M059J (cell line): ENCODE data around the gene SPIB. TPM values are rescaled to one million over a fixed set of nuclear protein-coding genes. Genes with fewer than 3 reads are reported as not detected.
"Not testable (repeated sequence)": the region's sequence is repeated elsewhere in the genome, so short reads cannot be mapped to it uniquely, and the experiment has no call there.

Source experiments
- DNase-seq: peaks from one replicate; pipeline ENCODE4 v3.0.0-alpha.2; 2012; ENCODE audit warnings: low read depth
- total RNA-seq: library from RNA; depleted of rRNA; stranded (reverse); fragments of >200 nt; shearing (Covaris generic); gene quantifications from 2 replicates; pipeline ENCODE4 v1.2.3, GENCODE V29; 2014

The SPIB gene
- total RNA-seq, 1 experiment from 2014 or later = not detected

DNA sequence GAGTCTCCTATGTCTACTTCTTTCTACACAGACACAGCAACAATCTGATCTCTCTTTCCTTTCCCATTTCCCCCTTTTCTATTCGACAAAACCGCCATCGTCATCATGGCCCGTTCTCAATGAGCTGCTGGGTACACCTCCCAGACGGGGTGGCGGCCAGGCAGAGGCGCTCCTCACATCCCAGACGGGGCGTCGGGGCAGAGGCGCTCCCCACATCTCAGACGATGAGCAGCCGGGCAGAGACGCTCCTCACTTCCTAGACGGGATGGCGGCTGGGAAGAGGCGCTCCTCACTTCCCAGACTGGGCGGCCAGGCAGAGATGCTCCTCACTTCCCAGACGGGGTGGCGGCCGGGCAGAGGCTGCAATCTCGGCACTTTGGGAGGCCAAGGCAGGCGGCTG lies 27.8 kb upstream of the SPIB start:
- DNase-seq = not testable (repeated sequence)

DNA sequence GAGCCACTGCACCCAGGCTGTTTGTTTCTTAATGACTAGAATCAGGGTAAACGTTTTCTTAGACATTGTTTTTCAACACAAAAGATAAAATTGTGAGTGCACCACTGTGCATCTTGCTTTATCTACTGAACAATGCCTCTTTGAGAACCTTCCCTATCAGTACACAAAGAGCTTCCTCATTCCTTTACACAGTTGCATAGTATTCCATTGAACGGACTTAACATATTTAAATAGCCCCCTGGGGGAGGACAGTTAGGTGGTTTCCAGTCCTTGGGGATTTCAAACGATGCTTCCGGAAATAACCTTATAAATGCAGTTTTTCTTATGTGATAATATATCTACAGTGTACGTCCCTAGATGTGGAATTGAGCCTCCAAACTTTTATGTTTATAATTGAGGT lies 26.0 kb upstream of the SPIB start:
- no peak for DNase-seq

DNA sequence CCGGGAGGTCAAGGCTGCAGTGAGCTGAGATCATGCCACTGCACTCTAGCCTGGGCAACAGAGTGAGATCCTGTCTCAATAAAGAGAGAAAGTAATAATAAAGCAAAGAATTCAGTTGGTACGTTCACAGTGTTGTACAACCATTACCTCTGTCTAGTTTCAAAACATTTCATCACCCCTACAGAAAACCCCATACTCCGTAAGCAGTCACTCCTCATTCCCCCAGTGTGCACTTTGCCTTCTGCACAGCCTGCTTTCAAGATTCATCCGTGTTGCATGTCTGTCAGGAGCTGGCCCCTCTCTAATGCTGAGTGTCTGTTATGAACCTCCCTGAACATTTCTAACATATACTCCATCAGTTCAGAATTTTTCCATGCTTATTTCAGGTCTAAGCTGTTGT lies 25.1 kb upstream of the SPIB start:
- no peak for DNase-seq

DNA sequence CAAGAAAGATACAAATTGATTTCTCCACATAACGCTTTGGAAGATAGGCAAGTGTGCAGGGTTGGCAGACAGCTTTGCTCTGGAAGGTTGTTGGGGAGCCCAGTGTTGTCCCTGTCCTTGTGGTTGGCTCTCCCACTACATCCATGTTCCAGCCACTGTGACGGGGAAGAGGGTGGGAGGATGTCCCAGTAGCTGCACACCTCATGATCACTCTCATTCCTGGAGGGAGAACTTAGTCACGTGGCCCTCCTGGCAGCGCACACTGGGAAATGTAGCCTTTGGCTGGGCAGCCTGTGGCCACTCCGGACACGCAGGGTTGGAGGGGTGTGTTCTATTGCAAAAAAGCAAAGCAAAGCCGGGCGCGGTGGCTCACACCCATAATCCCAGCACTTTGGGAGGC lies 24.7 kb upstream of the SPIB start:
- DNase-seq = no peak

DNA sequence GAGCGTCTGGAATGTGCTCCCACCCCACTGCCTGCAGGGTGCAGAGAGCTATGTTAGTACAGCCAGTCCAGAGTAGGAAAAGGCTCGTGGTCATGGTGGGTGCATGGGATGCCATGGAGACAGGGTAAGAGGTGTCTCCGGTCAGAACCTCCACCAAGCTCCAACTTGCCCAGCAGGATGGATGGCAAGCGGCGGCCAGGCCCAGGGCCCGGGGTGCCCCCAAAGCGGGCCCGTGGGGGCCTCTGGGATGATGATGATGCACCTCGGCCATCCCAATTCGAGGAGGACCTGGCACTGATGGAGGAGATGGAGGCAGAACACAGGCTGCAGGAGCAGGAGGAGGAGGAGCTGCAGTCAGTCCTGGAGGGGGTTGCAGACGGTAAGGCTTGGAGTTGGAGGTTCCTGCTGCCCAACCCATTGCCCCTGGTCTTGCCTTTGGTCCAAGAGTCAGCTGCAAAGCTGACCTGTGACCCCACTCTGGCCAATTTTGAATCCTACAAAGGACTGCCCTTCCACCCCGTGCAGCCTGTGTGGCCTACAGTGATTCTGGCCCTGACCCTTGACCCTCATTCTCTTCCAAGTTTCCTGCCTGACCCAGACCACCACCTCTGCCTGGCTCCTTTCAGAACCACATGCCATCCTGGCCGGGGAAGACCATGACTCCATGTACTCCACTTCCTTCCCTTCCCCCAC lies 19.9 kb upstream of the SPIB start:
- no peak for DNase-seq

DNA sequence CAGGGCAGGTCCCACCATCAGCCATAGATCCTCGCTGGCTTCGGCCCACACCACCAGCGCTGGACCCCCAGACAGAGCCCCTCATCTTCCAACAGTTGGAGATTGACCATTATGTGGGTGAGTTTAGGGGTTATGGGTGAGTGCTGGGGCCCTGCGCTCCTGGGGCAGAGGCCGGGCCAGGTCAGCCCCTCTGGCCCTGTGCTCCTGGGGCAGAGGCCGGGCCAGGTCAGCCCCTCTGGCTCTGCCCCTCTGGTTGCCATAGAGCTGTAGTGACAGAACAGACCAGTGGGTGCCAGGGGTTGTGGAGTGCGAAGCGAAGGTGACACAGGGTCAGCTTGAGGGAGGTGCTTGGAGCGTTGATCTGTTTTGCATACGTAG lies 19.4 kb upstream of the SPIB start:
- DNase-seq = no peak

DNA sequence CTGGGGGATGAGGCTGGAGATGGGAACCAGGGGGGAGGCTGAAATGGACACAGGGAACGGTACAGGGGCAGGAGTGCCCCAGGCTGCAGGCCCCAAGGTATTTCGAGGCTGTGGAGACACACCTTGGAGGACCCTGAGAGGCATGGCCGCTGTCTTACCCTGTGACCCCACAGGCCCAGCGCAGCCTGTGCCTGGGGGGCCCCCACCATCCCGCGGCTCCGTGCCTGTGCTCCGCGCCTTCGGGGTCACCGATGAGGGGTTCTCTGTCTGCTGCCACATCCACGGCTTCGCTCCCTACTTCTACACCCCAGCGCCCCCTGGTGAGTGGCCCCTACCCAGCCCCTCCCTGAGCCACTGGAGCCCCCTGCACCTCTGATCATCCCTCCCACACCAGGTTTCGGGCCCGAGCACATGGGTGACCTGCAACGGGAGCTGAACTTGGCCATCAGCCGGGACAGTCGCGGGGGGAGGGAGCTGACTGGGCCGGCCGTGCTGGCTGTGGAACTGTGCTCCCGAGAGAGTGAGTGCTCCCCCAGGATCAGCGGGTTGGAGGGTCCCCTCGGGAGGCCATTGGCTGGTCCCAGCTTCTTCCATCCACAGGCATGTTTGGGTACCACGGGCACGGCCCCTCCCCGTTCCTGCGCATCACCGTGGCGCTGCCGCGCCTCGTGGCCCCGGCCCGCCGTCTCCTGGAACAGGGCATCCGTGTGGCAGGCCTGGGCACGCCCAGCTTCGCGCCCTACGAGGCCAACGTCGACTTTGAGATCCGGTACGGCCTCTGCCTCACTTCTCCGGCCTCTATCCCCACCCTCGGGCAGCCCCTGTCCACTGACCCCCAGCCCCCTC lies 16.9 kb upstream of the SPIB start:
- no peak for DNase-seq

DNA sequence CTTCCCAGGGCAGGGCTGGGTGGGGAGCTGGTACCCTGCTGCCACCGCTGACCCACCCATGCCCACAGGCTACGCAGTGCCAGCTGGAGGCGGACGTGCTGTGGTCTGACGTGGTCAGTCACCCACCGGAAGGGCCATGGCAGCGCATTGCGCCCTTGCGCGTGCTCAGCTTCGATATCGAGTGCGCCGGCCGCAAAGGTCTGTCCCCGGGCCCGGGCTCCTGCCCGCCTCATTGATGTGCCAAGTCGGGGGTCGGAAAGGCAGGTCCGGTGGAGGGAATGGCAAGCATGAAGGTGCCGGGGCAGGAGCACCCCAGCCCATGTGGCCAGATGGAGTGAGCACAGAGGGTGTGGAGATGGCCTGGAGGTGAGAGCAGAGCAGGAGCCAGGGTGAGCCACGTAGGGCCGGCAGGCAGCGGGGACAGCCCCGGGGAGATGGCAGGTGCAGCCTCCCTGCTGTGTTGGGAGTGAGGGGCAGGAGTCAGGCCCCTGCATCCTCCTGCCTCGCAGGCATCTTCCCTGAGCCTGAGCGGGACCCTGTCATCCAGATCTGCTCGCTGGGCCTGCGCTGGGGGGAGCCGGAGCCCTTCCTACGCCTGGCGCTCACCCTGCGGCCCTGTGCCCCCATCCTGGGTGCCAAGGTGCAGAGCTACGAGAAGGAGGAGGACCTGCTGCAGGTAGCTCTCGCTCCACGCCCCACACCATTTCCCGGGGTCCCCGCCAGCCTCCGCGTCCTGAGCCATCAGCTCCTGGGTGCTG lies 16.0 kb upstream of the SPIB start:
- no peak for DNase-seq

DNA sequence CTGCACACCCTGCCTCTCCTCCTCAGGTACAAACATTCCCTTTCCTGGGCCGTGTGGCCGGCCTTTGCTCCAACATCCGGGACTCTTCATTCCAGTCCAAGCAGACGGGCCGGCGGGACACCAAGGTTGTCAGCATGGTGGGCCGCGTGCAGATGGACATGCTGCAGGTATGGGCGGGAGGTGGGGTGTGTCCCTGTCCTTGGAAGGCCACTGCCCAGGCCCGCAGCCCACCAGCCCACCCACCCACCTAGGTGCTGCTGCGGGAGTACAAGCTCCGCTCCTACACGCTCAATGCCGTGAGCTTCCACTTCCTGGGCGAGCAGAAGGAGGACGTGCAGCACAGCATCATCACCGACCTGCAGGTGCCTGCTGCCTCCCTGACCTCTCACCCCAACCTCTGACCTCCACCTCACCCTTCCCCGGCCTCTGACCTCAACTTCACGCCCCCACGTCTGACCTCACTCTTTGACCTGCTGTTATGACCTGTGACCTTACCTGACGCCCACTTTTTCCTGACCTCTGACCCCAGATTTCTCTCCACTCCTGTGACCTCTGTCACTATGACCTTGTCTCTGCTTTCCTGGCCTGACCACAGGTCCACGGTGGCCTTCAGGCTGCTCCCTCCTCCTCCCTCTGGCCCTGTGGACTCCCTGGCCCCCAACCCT lies 12.4 kb upstream of the SPIB start:
- no peak for DNase-seq

DNA sequence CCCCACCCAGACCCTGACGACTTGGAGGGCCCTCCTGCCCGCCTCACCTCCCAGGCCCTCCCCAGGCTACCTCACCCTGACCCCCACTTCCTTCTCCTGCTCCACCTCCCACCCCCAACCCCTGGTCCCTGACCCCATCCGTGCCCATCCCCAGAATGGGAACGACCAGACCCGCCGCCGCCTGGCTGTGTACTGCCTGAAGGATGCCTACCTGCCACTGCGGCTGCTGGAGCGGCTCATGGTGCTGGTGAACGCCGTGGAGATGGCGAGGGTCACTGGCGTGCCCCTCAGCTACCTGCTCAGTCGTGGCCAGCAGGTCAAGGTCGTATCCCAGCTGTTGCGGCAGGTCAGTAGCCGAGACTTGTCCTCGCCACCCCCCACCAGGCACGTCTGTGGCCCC lies 11.9 kb upstream of the SPIB start:
- no peak for DNase-seq

DNA sequence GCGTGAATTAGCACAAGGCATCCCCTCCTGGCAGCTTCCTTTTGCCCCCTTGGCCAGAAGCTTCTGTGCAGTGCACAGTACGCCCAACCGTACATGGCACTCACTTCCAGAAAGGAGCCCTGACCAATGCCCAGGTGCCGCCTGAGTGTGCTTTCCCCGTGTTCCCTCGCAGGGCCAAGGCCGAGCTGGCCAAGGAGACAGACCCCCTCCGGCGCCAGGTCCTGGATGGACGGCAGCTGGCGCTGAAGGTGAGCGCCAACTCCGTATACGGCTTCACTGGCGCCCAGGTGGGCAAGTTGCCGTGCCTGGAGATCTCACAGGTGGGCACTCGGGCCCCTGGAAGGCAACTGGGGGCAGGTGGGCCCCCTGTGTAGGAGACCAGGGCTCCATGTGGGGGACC lies 9.4 kb upstream of the SPIB start:
- no peak for DNase-seq

DNA sequence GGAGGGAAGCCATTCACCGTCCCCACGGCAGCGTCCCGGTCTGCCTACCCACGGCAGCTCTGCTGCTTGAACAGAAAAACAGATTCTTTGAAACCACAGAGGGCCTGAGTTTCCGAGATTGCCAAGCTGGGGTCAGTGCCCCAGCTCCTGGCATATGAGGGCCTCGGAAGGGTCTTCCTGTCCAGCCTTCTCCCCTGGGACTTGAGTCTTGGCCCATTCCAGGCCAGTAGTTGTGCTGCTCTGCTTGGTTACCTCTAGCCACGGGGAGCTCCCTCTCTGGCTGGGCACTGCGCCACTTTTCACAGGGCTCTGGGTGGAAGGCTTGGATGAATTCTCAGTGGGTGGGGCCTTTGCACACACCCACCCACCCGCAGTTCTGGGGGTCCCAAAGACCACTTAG lies 8.6 kb upstream of the SPIB start:
- DNase-seq = no peak

DNA sequence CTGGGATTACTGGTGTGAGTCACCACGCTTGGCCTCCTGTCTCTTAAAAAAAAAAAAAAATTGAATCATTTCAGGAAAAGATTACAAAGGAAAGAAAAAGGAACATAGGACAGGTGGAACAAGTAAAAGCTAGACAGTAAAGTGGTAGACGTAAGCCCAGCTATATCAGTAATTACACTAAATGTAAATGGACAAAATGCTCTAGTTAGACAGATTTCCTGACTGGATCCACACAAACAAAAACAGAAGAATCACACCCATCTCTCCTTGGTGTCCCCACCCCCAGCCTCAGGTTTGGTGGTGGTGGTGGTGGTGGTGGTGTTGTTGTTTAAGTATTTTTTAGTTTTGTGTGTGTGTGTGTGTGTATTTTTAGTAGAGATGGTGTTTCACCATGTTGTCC lies 6.3 kb upstream of the SPIB start:
- no peak for DNase-seq

DNA sequence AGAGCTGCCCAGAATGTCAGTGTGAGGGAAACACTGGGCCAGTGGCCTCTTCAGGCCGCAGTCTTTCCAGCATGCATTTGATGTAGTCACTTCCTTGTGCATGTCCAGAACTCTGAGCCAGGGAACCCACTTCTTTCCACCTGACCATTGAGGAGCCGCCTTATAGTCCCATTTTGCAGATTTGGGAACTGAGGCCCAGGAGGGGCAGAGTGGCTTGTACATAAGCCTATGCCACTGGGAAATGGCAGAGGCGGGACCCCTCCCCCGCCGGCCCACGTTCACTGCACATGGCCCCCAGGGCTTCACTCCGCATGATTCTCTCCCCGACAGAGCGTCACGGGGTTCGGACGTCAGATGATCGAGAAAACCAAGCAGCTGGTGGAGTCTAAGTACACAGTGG lies 5.6 kb upstream of the SPIB start:
- no peak for DNase-seq

DNA sequence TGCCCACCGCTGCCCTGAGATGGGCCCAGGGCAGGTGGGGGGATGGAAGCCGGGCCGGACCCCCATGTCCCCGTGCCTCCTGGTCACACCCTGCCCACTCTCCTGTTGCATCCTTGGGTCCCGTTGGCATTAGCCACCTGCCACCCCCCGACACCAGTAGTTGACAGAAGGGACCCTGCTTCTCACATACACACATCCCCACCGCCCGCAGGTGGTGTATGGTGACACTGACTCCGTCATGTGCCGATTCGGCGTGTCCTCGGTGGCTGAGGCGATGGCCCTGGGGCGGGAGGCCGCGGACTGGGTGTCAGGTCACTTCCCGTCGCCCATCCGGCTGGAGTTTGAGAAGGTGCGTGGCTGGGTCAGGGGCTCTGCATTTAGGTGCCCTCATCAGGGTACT lies 5.2 kb upstream of the SPIB start:
- DNase-seq = no peak

DNA sequence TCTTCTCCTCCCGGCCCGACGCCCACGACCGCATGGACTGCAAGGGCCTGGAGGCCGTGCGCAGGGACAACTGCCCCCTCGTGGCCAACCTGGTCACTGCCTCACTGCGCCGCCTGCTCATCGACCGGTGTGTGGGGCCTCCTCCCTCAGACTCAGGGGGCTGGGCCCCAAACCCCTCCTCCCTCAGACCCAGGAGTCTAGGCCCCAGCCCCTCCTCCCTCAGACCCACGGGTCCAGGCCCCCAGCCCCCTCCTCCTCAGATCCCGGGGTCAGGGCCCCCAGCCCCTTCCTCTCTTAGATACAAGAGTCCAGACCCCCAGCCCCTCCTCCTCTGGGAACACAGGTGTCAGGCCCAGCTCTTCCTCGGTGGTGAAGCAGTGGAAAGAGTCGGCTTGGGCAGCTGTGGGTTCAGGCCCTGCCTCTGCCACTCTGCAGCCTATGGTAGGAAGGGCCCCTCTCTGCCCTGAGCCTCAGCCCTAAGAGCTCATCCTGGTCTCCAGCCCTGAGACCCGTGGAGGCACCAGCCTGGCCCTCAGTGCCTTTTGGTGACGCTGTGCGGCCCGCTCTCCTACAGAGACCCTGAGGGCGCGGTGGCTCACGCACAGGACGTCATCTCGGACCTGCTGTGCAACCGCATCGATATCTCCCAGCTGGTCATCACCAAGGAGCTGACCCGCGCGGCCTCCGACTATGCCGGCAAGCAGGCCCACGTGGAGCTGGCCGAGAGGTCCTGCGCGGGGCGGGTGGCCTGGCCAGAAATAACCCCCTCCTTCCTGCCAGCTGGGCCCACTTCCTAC lies 3.7 kb upstream of the SPIB start:
- no peak for DNase-seq

DNA sequence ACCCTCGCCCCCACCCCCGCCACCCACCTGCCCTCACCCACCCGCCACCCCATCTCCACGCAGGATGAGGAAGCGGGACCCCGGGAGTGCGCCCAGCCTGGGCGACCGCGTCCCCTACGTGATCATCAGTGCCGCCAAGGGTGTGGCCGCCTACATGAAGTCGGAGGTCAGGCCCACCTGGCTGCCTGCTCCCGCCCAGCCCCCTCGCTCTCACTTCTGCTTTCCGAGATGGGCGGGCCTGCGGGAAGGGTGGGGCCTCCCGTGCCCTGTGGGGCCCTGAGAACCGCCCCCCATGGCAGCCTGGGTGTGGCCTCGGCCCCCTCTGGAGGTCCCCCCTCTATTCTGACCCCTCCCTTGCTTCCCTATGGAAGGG lies 3.1 kb upstream of the SPIB start:
- no peak for DNase-seq

DNA sequence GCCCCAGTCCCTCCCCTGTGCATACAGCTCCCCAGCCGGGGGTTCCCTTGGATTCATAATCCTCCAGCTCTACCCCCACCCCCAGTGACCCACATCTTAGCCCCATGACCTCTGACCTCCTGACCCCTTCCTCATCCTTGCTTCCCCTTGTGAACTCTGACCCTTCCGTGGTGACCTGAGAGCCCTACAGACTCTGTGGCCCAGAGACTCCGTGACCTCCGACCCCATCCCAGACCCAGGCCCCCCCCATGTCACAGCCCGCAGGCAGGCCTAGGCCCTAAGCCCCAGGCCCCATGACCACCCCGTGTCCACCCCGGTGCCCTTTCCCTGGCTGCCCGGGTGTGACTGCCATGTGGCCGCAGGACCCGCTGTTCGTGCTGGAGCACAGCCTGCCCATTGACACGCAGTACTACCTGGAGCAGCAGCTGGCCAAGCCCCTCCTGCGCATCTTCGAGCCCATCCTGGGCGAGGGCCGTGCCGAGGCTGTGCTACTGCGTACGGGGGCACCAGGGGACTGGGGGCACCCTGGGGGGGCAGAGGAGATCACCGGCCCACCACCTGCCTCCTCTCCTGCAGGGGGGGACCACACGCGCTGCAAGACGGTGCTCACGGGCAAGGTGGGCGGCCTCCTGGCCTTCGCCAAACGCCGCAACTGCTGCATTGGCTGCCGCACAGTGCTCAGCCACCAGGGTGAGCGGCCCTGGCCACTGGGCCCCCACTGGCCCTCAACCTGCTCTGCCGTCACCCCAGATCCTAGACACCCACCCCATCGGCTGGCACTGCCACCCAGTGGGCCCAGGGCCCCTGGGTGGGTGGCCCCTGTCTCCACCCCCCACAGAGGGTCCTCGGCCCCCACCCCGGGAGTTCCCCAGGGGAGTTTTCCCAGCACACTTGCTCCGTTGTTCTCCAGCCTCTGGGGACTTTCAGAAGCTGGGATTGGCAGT lies 2.4 kb upstream of the SPIB start:
- DNase-seq = no peak

DNA sequence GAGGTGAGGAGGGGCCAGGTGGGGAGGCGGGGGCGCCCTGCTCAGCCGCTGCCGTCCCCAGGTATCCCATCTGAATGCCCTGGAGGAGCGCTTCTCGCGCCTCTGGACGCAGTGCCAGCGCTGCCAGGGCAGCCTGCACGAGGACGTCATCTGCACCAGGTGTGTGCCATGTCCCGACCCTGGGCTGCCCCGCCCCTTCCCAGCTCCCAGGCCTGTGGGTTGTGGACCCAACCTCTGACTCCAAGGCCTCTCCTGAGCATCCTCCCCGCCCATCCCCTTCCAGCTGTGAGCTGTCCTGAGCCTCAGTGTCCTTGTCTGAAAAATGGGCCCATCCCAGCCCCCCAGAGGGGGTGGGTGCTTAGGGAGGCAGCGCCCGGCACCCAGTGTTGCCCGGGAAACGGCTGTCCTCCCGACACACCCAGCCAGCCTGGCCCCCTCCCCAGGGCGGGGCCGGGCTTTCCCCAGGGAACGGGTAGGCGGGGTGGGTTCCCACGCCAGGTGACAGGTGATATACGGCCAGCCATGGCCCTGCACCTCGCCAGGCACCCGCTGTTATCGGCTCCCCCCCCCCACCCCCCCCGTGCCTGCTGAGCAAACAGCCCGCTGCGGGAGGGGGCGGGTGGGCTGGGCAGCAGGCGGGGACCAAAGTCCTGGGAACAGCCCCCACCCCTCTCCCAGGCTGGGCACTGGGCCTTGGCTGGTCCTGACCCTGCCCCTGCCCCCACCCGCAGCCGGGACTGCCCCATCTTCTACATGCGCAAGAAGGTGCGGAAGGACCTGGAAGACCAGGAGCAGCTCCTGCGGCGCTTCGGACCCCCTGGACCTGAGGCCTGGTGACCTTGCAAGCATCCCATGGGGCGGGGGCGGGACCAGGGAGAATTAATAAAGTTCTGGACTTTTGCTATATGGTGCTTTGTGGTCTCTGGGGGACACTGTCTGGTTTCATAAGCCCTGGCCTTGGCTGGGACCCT lies 1.3 kb upstream of the SPIB start:
- no peak for DNase-seq
